Panc1 (cell line): ENCODE measurements around the gene CHRD.

ENCODE experiments used
- CTCF ChIP-seq: fragments of 450-650 bp; IDR thresholded peaks from 2 replicates; pipeline ENCODE4 v1.5.1; 2017; ENCODE audit warnings: mild to moderate bottlenecking
- POLR2AphosphoS5 ChIP-seq: IDR thresholded peaks from 2 replicates; pipeline ENCODE4 v1.6.1; 2012; ENCODE audit warnings: mild to moderate bottlenecking, low read depth, low read length, moderate library complexity
- REST ChIP-seq, 2 experiments: IDR thresholded peaks; 2 replicates each; pipeline ENCODE4 v1.6.1; 2011 to 2012; ENCODE audit warnings: low read depth in 2 of 2, control low read depth in 1 of 2, low read length in 1 of 2, mild to moderate bottlenecking in 1 of 2, moderate library complexity in 1 of 2; ENCODE audit not compliant: insufficient read depth in 1 of 2
- SIN3A ChIP-seq: IDR thresholded peaks from 2 replicates; pipeline ENCODE4 v1.6.1; 2012; ENCODE audit warnings: low read depth, mild to moderate bottlenecking, low read length, moderate library complexity, borderline replicate concordance; ENCODE audit not compliant: insufficient read depth
- TCF7L2 ChIP-seq: IDR thresholded peaks from 2 replicates; pipeline ENCODE4 v1.6.1; 2011; ENCODE audit warnings: mild to moderate bottlenecking, low read depth, low read length, inconsistent platforms

- TF ChIP-seq CTCF (no peak), POLR2AphosphoS5 (no peak), REST (IDR thresholded peaks at IDR 0.05; ENCODE audit: insufficient read depth in 1 of 2, low read depth in 2 of 2, low read length in 1 of 2) (no peak), TCF7L2 (no peak), SIN3A (no peak)
These were observed 48.8 kb downstream of the CHRD start for GRCh38 chr3:184428561-184429175.
